B cell (primary cell): ENCODE results near the gene FAM25G. TPM values are rescaled to one million over a fixed set of nuclear protein-coding genes. Genes with fewer than 3 reads are reported as not detected.
"Not testable (repeated sequence)": the region's sequence is repeated elsewhere in the genome, so short reads cannot be mapped to it uniquely, and the experiment has no call there.

Experiments used
- ATAC-seq: fragments of 200-7000 bp; cut with Tn5 transposase; one replicate; pipeline ENCODE4 v1.10.0; 2021; ENCODE audit warnings: low read depth, mild to moderate bottlenecking, moderate number of reproducible peaks, moderate library complexity
- CTCF ChIA-PET: fragments of 350-600 bp; sonication (Branson Sonifier 250); formaldehyde crosslinking; loops from one replicate; lab custom pipeline; 2021; ENCODE audit warnings: antibody characterized with exemption, inconsistent platforms; lab: Charles Lee
- POLR2A ChIA-PET: fragments of 350-600 bp; sonication (Branson Sonifier 250); formaldehyde crosslinking; loops from one replicate; lab custom pipeline; 2021; ENCODE audit warnings: antibody characterized with exemption; lab: Charles Lee
- DNase-seq: peaks from one replicate; pipeline ENCODE4 v3.0.0; 2013
- H2AFZ ChIP-seq: 2 replicates; pipeline ENCODE4 v1.6.1; 2012; ENCODE audit warnings: mild to moderate bottlenecking, low read depth, low read length; ENCODE audit not compliant: insufficient read depth, poor library complexity, severe bottlenecking
- H3K27ac ChIP-seq, 2 donors: 1 replicate in 1 of 2; 2 replicates in 1 of 2; pipeline ENCODE4 v1.5.1; 2012 to 2013; ENCODE audit warnings: low read length in 2 of 2, mild to moderate bottlenecking in 2 of 2, moderate library complexity in 1 of 2
- H3K27me3 ChIP-seq, 4 experiments: fragments of 200-600 bp in 1 of 4; sonication (generic) in 1 of 4; replicated peaks in 1 of 4; 1 replicate in 2 of 4; 2 replicates in 2 of 4; pipeline versions ENCODE4 v1.6.1 to v1.7.0; 2013 to 2016; ENCODE audit warnings: low read length in 3 of 4, mild to moderate bottlenecking in 2 of 4, mixed read lengths in 1 of 4, moderate library complexity in 1 of 4; ENCODE audit not compliant: insufficient read depth in 4 of 4, control insufficient read depth in 3 of 4; ENCODE audit errors: control extremely low read depth in 1 of 4
- H3K36me3 ChIP-seq, 2 experiments: replicated peaks in 1 of 2; 1 replicate in 1 of 2; 2 replicates in 1 of 2; pipeline versions ENCODE4 v1.6.1 to v1.7.1; 2013; ENCODE audit warnings: low read length in 1 of 2; ENCODE audit not compliant: insufficient read depth in 2 of 2, control insufficient read depth in 1 of 2; ENCODE audit errors: control extremely low read depth in 1 of 2, extremely low read depth in 1 of 2
- H3K4me1 ChIP-seq, 2 donors: fragments of 200-600 bp in 1 of 2; sonication (generic) in 1 of 2; 1 replicate in 1 of 2; 2 replicates in 1 of 2; pipeline versions ENCODE4 v1.5.1 to v1.6.1; 2013 to 2017; ENCODE audit warnings: low read length in 2 of 2; ENCODE audit not compliant: control insufficient read depth in 2 of 2, insufficient read depth in 2 of 2
- H3K4me2 ChIP-seq: replicated peaks from 2 replicates; pipeline ENCODE3; 2012; ENCODE audit warnings: mild to moderate bottlenecking, low read depth, low read length; ENCODE audit not compliant: poor library complexity, severe bottlenecking
- H3K4me3 ChIP-seq, 5 experiments: fragments of 200-600 bp in 1 of 5; sonication (generic) in 1 of 5; 1 replicate in 3 of 5; 2 replicates in 2 of 5; pipeline versions ENCODE4 v1.5.1 to v1.7.0; 2011 to 2016; ENCODE audit warnings: low read length in 4 of 5, mild to moderate bottlenecking in 4 of 5, low read depth in 2 of 5, control low read depth in 1 of 5, moderate library complexity in 1 of 5; ENCODE audit not compliant: insufficient read depth in 1 of 5; ENCODE audit errors: control extremely low read depth in 1 of 5, extremely low read depth in 1 of 5
- H3K79me2 ChIP-seq: fragments of 200-600 bp; sonication (generic); one replicate; pipeline ENCODE4 v1.6.0; 2016; ENCODE audit warnings: low read length; ENCODE audit not compliant: control insufficient read depth, insufficient read depth
- H3K9ac ChIP-seq: fragments of 200-600 bp; sonication (generic); 2 replicates; pipeline ENCODE4 v1.6.1; 2017; ENCODE audit warnings: mild to moderate bottlenecking, low read length, moderate library complexity
- H3K9me3 ChIP-seq, 3 donors: one replicate each; pipeline versions ENCODE4 v1.6.1 to v1.7.1; 2013; ENCODE audit warnings: low read length in 2 of 3; ENCODE audit not compliant: control insufficient read depth in 2 of 3, insufficient read depth in 1 of 3; ENCODE audit errors: control extremely low read depth in 1 of 3
- H4K20me1 ChIP-seq: 2 replicates; pipeline ENCODE4 v1.6.0; 2012; ENCODE audit warnings: mild to moderate bottlenecking, low read length; ENCODE audit not compliant: insufficient read depth, control insufficient read depth, poor library complexity, severe bottlenecking
- H3K27ac Mint-ChIP-seq: one replicate; pipeline ENCODE4 v1.8.0; 2021; ENCODE audit warnings: mixed read lengths
- H3K27me3 Mint-ChIP-seq: one replicate; pipeline ENCODE4 v1.8.0; 2021; ENCODE audit warnings: mixed read lengths
- H3K4me1 Mint-ChIP-seq: one replicate; pipeline ENCODE4 v1.8.0; 2021; ENCODE audit warnings: mixed read lengths
- H3K4me3 Mint-ChIP-seq: one replicate; pipeline ENCODE4 v1.8.0; 2021; ENCODE audit warnings: mixed read lengths
- H3K9me3 Mint-ChIP-seq: one replicate; pipeline ENCODE4 v1.8.0; 2022; ENCODE audit warnings: mixed read lengths; ENCODE audit not compliant: insufficient read depth
- WGBS: methylation state at CpG from one replicate; pipeline ENCODE4 v1.1.5; 2013; ENCODE audit warnings: missing lambda C conversion rate; ENCODE audit not compliant: insufficient coverage; 5-methylcytosine and 5-hydroxymethylcytosine counted together
- intact Hi-C: fragments of 100-400 bp; cut with micrococcal nuclease; formaldehyde crosslinking; loops from one replicate; pipeline ENCODE4 v1.10.0; 2022
- polyA plus RNA-seq: library from polyadenylated mRNA; depleted of rRNA; stranded (reverse); fragments of >200 nt; gene quantifications from 2 replicates; pipeline ENCODE4 v1.2.3, GENCODE V29; 2012
- total RNA-seq, 2 donors: library from RNA; stranded (reverse); fragments of 120-200 nt in 1 of 2; gene quantifications; 1 replicate in 1 of 2; 2 replicates in 1 of 2; pipeline versions ENCODE4 v1.2.3 to v1.2.4, GENCODE V29; 2013 to 2022

FAM25G gene
- total and polyA plus RNA-seq, 2 donors (not counting 1 experiment from before 2014, with no cell fraction given), result not detected

GRCh38 chr10:47483923-47484322, 7.6 kb downstream of the FAM25G start, which contains the start of gene ANXA8:
Gene ANXA8 (minus strand): TSS chr10:47484115. CDS start chr10:47483933, 182 bp downstream.
- ATAC-seq, POLR2A ChIA-PET: not testable (repeated sequence)

DNA sequence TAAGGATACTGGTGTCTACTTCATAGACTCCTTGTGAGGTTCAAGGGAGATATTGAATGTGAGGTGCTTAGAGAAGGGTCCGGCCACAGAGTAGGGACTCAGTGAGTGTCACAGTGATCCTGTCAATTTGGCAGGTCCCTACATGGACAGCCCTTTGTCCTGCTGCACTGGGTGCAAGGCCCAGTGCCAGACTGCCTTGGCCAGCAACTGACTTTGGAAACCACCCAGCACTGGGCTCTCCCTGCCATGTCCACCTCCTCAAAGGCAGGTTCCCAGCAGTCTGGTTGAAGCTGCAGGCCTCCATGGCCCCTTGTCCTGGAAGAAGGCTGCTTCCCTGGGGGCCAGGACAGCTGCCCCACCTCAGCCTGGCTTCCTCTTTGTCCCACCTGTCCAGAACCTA, 9.1 kb downstream of the FAM25G start:
- WGBS, result no CpG with 5 or more reads among the region's 1 CpG
- H3K27me3 ChIP-seq, H3K27ac Mint-ChIP-seq, H3K4me1 Mint-ChIP-seq, H3K9me3 Mint-ChIP-seq, H3K9ac ChIP-seq, H3K4me2 ChIP-seq, H3K4me3 ChIP-seq, H3K4me1 ChIP-seq, H3K27ac ChIP-seq, H3K36me3 ChIP-seq, H3K79me2 ChIP-seq, POLR2A ChIA-PET, DNase-seq, H3K9me3 ChIP-seq, CTCF ChIA-PET, H3K4me3 Mint-ChIP-seq, ATAC-seq, H4K20me1 ChIP-seq, intact Hi-C loops, H3K27me3 Mint-ChIP-seq, H2AFZ ChIP-seq: not testable (repeated sequence)

More at GRCh38 chr10:47483923-47484322, 7.6 kb downstream of the FAM25G start, which contains the start of gene ANXA8:
- H3K27ac ChIP-seq, H3K27ac Mint-ChIP-seq, H3K4me1 Mint-ChIP-seq, H4K20me1 ChIP-seq, H3K36me3 ChIP-seq, H3K4me3 Mint-ChIP-seq, H3K79me2 ChIP-seq, H3K27me3 ChIP-seq, H3K9me3 ChIP-seq, DNase-seq, CTCF ChIA-PET, H3K4me2 ChIP-seq, H3K9me3 Mint-ChIP-seq, H3K4me3 ChIP-seq, H3K9ac ChIP-seq, H3K27me3 Mint-ChIP-seq, intact Hi-C loops, H2AFZ ChIP-seq, H3K4me1 ChIP-seq: not testable (repeated sequence)
- 87% methylated on average over 4 of the region's 11 CpGs for WGBS

DNA sequence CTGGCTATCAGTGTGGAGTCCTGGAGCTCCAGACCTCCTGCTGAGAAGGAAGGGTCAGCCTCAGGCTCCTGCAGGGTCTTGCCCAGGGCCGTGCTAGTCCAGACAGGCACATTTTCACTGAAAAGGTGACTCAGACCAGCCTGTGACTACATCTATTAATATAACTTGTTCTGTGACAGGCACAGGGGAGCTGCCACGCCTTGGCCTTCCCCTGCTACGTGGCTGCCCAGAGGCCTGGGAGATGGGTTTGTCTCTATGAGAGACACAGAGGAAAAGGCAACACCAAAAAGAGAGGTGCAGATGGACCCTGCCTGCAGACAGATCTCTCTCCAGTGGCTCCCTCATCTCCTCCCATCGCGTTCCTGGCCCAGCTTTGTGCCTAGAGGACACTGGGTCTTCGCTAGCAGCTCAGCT, 9.7 kb downstream of the FAM25G start:
- H3K4me3 Mint-ChIP-seq, H3K4me3 ChIP-seq, H3K27me3 Mint-ChIP-seq, H3K36me3 ChIP-seq, H3K9me3 Mint-ChIP-seq, H3K4me1 ChIP-seq, DNase-seq, H3K27me3 ChIP-seq, H3K4me2 ChIP-seq, POLR2A ChIA-PET, H4K20me1 ChIP-seq, H3K27ac Mint-ChIP-seq, H2AFZ ChIP-seq, intact Hi-C loops, CTCF ChIA-PET, H3K9ac ChIP-seq, H3K9me3 ChIP-seq, H3K27ac ChIP-seq, H3K4me1 Mint-ChIP-seq, H3K79me2 ChIP-seq, ATAC-seq: not testable (repeated sequence)
- 100% methylated on average over 2 of the region's 6 CpGs for whole genome bisulfite sequencing

GRCh38 chr10:47481182-47481766, 10.2 kb downstream of the FAM25G start:
- H3K27me3 ChIP-seq, H3K4me3 ChIP-seq, H3K4me3 Mint-ChIP-seq, intact Hi-C loops, H3K27ac Mint-ChIP-seq, H3K9me3 Mint-ChIP-seq, H4K20me1 ChIP-seq, H2AFZ ChIP-seq, H3K9ac ChIP-seq, H3K4me2 ChIP-seq, H3K4me1 ChIP-seq, DNase-seq, ATAC-seq, POLR2A ChIA-PET, H3K4me1 Mint-ChIP-seq, H3K79me2 ChIP-seq, CTCF ChIA-PET, H3K27ac ChIP-seq, H3K36me3 ChIP-seq, H3K27me3 Mint-ChIP-seq, H3K9me3 ChIP-seq: not testable (repeated sequence)
- no CpG with 5 or more reads among the region's 10 CpGs for WGBS
